ENCODE measurements around the gene SKP1. TPM values are rescaled to one million over a fixed set of nuclear protein-coding genes. Genes with fewer than 3 reads are reported as not detected.
"Not testable (repeated sequence)": the region's sequence is repeated elsewhere in the genome, so short reads cannot be mapped to it uniquely, and the experiment has no call there.

The SKP1 gene
- total RNA-seq, 4 donors from 2014 or later, result 121 to 219 (median 211) TPM

GRCh38 chr5:134174841-134175839, 1.6 kb downstream of the SKP1 start:
- no peak for TF ChIP-seq CTCF (IDR thresholded peaks at IDR 0.05)
- no peak for ATAC-seq (ENCODE audit: low FRiP score)
- no peak for DNase-seq (ENCODE audit: low spot score)

DNA sequence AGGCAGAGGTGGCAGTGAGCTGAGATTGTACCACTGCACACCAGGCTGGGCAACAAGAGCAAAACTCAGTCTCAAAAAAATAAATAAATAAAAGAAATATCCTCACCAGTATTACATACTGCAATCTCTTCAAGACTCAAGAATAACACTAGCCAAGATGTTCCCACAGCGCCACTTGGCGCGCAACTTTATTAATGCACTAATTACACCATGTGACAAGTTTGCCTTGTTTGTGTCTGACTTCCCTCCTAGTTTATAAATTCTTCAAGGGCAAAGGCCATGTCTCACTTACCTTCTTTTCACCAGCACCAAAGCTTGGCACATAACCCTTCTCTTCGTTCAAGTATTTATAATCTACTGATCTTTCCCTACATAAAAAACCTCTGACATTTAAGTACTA, 4.8 kb downstream of the SKP1 start:
- TF ChIP-seq CTCF (IDR thresholded peaks at IDR 0.05), result no peak
- no peak for DNase-seq (ENCODE audit: low spot score)
- ATAC-seq (ENCODE audit: low FRiP score), result no peak

DNA sequence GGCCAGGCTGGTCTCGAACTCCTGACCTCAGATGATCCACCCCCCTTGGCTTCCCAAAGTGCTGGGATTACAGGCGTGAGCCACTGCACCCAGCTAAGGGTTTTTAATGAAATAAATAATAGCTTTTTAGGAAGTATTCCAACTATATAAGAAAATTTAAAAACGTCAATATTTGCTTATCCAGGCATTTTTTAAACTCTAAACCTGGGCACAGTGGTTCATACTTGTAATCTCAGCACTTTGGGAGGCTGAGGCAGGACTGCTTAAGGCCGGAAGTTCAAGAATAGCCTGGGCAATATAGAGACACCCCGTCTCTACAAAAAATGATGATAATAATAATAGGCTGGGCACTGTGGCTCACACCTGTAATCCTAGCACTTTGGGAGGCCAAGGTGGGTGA, 14.2 kb downstream of the SKP1 start:
- DNase-seq (ENCODE audit: low spot score), result no peak
- ATAC-seq (ENCODE audit: low FRiP score), result no peak
- no peak for TF ChIP-seq CTCF (IDR thresholded peaks at IDR 0.05)

DNA sequence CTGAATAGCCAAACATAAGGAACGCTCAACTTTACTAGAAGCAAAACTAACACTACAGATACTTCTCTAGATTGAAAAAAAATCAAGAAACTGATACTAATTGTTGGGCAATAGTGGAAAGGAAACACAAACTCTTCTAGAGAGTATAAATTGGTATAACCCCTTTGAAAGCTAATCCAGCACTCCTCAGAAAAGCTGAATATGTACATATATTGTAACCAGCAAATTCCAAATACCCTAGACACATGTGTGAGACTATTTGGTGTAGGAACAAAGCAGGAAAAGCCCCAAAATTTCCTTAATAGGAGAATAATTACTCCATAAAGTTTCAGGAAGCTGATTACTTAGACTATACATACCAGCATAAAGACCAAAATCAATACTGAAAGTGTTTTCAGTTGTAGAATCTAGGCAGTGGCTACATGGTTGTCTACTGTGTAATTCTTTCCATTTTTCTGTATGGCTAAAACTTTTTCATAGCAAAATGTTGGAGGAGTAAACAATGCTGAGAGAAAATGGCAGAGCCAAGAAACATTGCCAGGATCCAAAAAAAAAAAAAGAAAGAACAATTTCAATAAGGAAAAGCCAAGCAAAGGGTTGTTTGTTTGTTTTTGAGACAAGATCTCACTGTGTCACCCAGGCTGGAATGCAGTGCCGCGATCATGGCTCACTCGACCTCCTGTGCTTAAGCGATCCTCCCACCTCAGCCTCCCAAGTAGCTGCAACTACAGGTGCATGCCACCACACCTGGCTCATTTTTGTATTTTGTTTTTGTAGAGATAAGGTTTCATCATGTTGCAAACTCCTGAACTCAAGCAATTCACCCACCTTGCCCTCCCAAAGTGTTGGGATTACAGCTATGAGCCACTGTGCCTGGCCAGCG, 15.0 kb downstream of the SKP1 start:
- no peak for DNase-seq (ENCODE audit: low spot score)
- no peak for ATAC-seq (ENCODE audit: low FRiP score)
- no peak for TF ChIP-seq CTCF (IDR thresholded peaks at IDR 0.05)

DNA sequence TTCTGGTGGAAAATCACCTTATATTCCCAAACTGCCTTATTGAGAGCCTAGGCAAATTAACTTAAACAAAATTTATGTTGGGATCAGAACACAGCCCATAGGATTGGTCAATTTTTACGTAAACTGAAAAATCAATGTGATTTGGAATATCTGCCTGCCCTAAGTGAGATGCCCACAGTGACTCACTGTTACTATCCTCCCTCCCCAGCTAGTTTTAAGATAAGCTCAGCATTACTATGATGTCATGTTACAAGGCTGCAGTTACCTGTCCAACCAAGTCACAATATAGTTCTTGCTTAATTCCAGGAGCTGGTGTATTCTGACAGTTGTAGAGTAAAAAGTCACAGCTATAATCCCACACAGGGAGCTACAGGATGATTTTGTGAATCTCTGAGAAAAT, 23.1 kb downstream of the SKP1 start:
- ATAC-seq (ENCODE audit: low FRiP score) (peak; percentile 39), DNase-seq (ENCODE audit: low spot score) (no peak)
- TF ChIP-seq CTCF (IDR thresholded peaks at IDR 0.05), result no peak

GRCh38 chr5:134153241-134153640, 23.5 kb downstream of the SKP1 start:
- DNase-seq (ENCODE audit: low spot score) (no peak), ATAC-seq (ENCODE audit: low FRiP score) (peak; percentile 4)
- TF ChIP-seq CTCF (IDR thresholded peaks at IDR 0.05), result no peak

GRCh38 chr5:134152173-134152832, 24.4 kb downstream of the SKP1 start:
- DNase-seq (ENCODE audit: low spot score), result not testable (repeated sequence)

More at GRCh38 chr5:134152173-134152832, 24.4 kb downstream of the SKP1 start:
- peak; percentile 45 for ATAC-seq (ENCODE audit: low FRiP score)
